Stomach (tissue), 9 donors: ENCODE results near the gene RASL10A. TPM values are rescaled to one million over a fixed set of nuclear protein-coding genes. Genes with fewer than 3 reads are reported as not detected.
A peak's percentile ranks its signal among the peaks of the same experiment; 100 is the strongest.

Source experiments
- DNase-seq, 2 donors: peaks; one replicate each; pipeline versions ENCODE4 v3.0.0 to v3.0.0-alpha.2; 2013 to 2019
- H3K27ac ChIP-seq, 5 donors: fragments of 200-600 bp in 4 of 5; sonication (generic) in 4 of 5; one replicate each; pipeline ENCODE4 v1.5.1; 2013 to 2019; ENCODE audit warnings: mild to moderate bottlenecking in 1 of 5, moderate library complexity in 1 of 5
- H3K27me3 ChIP-seq, 3 donors: fragments of 200-600 bp; sonication (generic); one replicate each; pipeline ENCODE4 v1.5.1; 2017 to 2019; ENCODE audit warnings: mixed run types in 1 of 3
- H3K36me3 ChIP-seq, 4 donors: fragments of 200-600 bp; sonication (generic); 1 replicate in 3 of 4; 2 replicates in 1 of 4; pipeline ENCODE4 v1.5.1; 2016 to 2019
- H3K4me1 ChIP-seq, 4 donors: fragments of 200-600 bp; sonication (generic); one replicate each; pipeline ENCODE4 v1.5.1; 2016 to 2019
- H3K4me3 ChIP-seq, 4 donors: fragments of 200-600 bp; sonication (generic) in 3 of 4; one replicate each; pipeline ENCODE4 v1.5.1; 2016 to 2019; ENCODE audit warnings: mild to moderate bottlenecking in 1 of 4
- H3K9me3 ChIP-seq, 4 donors: fragments of 200-600 bp; sonication (generic); one replicate each; pipeline ENCODE4 v1.5.1; 2016 to 2019
- EP300 ChIP-seq: sonication (generic); formaldehyde crosslinking; IDR thresholded peaks from one replicate; pipeline ENCODE4 v1.6.1; 2017; ENCODE audit warnings: antibody characterized with exemption
- POLR2A ChIP-seq, 4 donors: fragments of 450-650 bp; IDR thresholded peaks; one replicate each; pipeline ENCODE4 v1.6.1; 2016; ENCODE audit warnings: antibody characterized with exemption in 4 of 4, control low read depth in 2 of 4, mild to moderate bottlenecking in 1 of 4, moderate library complexity in 1 of 4
- POLR2AphosphoS5 ChIP-seq, 3 donors: sonication (generic); formaldehyde crosslinking; IDR thresholded peaks; one replicate each; pipeline ENCODE4 v1.6.1; 2016; ENCODE audit warnings: antibody characterized with exemption in 3 of 3
- WGBS, 5 donors: extraction: QIAGEN DNeasy Blood & Tissue Kit in 3 of 5; methylation state at CpG; one replicate each; pipeline versions ENCODE4 v1.1.5 to v1.1.7; 2013 to 2018; 5-methylcytosine and 5-hydroxymethylcytosine counted together
- intact Hi-C: fragments of 100-400 bp; cut with DNase I; formaldehyde crosslinking; loops from one replicate; pipeline ENCODE4 v1.15.1; 2023; ENCODE audit warnings: low total_unique reads
- polyA plus RNA-seq, 3 donors: library from polyadenylated mRNA; stranded (reverse); fragments of 200-250 nt; gene quantifications; one replicate each; pipeline ENCODE4 v1.2.3, GENCODE V29; 2013
- total RNA-seq, 5 donors: library from RNA; depleted of rRNA; stranded (reverse); fragments of >200 nt; gene quantifications; one replicate each; pipeline versions ENCODE4 v1.1.0 to v1.2.3, GENCODE V29; 2014 to 2016
- TF ChIP-seq, protein P1 (sequence below), 7 experiments: fragments of 450-650 bp in 4 of 7; fragments of 200-600 bp in 3 of 7; sonication (generic) in 3 of 7; IDR thresholded peaks; one replicate each; pipeline ENCODE4 v1.5.1; 2016 to 2019; ENCODE audit warnings: antibody characterized with exemption in 7 of 7, control low read depth in 2 of 7, mild to moderate bottlenecking in 1 of 7
- donor health status: healthy with polysubstance abuse.
- donor health status: Bipolar disorder and iron deficiency.
- donor health status: healthy.

The RASL10A gene
- total and polyA plus RNA-seq, 8 donors, result 0.19 to 3.5 (median 0.57) TPM; not detected in 4

DNA sequence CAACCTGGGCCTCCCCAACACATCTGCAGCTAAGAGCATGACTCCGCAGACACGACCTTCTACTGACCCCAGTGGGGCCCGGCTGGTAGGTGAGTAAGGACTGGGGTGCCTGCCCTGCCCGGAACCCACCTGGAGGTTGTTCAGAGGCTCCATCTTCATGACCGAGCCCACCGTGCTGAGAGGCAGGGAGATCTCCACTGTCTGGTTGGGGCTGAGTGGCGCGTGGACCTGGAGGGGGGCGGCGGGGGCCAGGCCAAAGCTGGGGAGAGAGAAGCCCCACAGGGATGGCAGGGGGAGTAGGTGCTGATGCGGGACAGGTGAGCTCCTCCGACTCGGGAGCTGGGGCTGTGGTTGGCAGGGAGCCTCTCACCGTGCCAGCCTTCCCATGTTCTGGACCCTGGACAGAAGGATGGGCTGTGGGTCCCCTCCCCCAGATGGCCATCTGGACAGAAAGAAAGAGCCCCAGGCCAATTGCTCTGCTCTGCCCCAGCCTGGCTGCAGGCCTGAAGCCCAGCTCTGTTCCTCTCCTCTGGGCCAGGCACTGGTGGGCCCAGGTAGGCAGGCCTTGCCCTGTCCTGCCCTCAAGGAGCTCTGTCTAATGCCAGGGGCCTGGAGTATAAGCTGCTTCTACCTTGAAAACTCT lies 16.3 kb upstream of the RASL10A start:
- Histone ChIP-seq H3K4me1 (peaks cover 0 to 10% (median 4%) of the 10 kb centered on the region in 4 donors), H3K4me3 (no peak overlapping the region), H3K27ac (no peak overlapping the region), H3K9me3 (no peaks in the 10 kb centered on the region), H3K36me3 (peaks cover 70 to 100% (median 100%) of the 10 kb centered on the region in 4 donors), H3K27me3 (no peaks in the 10 kb centered on the region)
- TF ChIP-seq, protein P1, sequence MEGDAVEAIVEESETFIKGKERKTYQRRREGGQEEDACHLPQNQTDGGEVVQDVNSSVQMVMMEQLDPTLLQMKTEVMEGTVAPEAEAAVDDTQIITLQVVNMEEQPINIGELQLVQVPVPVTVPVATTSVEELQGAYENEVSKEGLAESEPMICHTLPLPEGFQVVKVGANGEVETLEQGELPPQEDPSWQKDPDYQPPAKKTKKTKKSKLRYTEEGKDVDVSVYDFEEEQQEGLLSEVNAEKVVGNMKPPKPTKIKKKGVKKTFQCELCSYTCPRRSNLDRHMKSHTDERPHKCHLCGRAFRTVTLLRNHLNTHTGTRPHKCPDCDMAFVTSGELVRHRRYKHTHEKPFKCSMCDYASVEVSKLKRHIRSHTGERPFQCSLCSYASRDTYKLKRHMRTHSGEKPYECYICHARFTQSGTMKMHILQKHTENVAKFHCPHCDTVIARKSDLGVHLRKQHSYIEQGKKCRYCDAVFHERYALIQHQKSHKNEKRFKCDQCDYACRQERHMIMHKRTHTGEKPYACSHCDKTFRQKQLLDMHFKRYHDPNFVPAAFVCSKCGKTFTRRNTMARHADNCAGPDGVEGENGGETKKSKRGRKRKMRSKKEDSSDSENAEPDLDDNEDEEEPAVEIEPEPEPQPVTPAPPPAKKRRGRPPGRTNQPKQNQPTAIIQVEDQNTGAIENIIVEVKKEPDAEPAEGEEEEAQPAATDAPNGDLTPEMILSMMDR (IDR thresholded peaks at IDR 0.05), result no peak
- TF ChIP-seq POLR2A (IDR thresholded peaks at IDR 0.05) (no peak), EP300 (no peak), POLR2AphosphoS5 (IDR thresholded peaks at IDR 0.05) (no peak)
- 82 to 89% (median 82%) methylated on average over 12 to 14 of the region's 14 CpGs for WGBS, 5 donors
- DNase-seq, result no peak
- intact Hi-C loops, result no loop called here

DNA sequence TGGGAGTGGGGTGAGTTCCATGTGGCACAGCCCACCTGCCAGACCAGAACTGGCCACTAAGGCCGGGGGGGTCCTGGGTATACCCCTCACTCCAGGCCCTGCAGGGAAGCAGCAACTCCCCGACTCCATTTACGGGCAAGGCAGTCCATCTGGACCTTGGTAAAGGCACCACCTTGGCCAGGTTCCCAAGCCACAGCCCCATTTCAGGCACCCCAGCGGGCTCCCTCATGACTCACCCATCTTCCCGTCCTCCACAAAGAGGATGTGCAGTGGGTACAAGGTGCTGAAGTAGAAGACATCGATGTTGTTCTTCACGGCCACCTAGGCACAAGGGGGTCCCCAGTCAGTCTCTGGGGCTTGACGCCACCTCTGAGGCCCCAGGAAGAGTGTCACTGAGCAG lies 15.7 kb upstream of the RASL10A start:
- Histone ChIP-seq H3K9me3 (no peaks in the 10 kb centered on the region), H3K4me3 (no peak overlapping the region), H3K36me3 (peaks cover 70 to 100% (median 100%) of the 10 kb centered on the region in 4 donors), H3K4me1 (peaks cover 0 to 10% (median under 1%) of the 10 kb centered on the region in 4 donors), H3K27ac (no peak overlapping the region), H3K27me3 (no peaks in the 10 kb centered on the region)
- no peak for DNase-seq
- TF ChIP-seq, protein P1 (IDR thresholded peaks at IDR 0.05), result no peak
- TF ChIP-seq EP300 (no peak), POLR2A (IDR thresholded peaks at IDR 0.05) (no peak), POLR2AphosphoS5 (IDR thresholded peaks at IDR 0.05) (no peak)
- intact Hi-C loops, result no loop called here
- 85 to 96% (median 94%) methylated on average over 7 to 8 of the region's 8 CpGs for WGBS, 5 donors

DNA sequence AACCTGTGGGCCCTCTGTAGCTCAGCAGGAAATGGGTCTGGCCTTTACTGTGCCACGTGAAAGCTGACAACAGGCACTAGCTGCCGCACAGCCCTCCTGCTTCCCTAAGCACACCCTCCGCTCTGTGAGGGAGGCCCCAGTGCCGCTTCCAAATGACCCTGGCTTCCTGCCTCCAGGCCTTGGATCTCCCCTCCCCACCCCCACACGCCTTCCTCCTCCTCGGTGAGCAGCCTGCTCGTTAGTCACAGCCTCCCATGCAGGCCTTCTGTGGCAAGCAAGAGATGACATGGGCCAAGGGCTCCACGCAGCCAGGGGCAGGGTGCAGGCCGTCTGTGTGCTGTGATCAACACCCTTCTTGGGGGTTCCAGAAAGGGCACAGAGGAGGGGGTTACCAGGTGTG lies 15.3 kb upstream of the RASL10A start:
- TF ChIP-seq, protein P1 (IDR thresholded peaks at IDR 0.05), result no peak
- TF ChIP-seq POLR2A (IDR thresholded peaks at IDR 0.05) (no peak), POLR2AphosphoS5 (IDR thresholded peaks at IDR 0.05) (no peak), EP300 (no peak)
- Histone ChIP-seq H3K27ac (no peak overlapping the region), H3K36me3 (peaks cover 68 to 100% (median 99%) of the 10 kb centered on the region in 4 donors), H3K4me1 (peaks cover 0 to 10% (median 0%) of the 10 kb centered on the region in 4 donors), H3K4me3 (no peak overlapping the region), H3K9me3 (no peaks in the 10 kb centered on the region), H3K27me3 (no peaks in the 10 kb centered on the region)
- DNase-seq, result peak in 1 of 2 donors; percentile 67
- 63 to 79% (median 67%) methylated on average over 7 to 9 of the region's 9 CpGs for WGBS, 5 donors
- intact Hi-C loops, result no loop called here

DNA sequence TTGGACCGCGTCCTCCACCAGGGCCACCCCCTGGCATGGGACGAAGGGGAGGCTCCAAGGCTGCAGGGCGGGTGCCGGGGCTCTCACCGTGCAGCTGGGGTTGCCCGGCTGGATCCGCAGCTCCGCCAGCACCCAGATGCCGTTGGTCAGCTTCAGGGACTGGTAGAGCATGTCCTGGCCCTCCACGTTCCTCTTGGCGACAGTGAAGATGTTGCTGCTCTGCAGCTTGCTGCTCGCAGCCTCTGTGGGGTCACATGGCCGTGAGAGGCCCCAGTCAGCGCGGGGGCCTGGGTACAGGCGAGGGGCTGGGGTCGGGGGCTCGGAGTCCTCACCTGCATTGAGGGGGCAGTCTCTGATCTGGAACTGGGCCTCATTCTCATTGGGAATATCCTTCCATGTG lies 14.8 kb upstream of the RASL10A start:
- no peak overlapping the region for H3K27ac ChIP-seq
- no peak for DNase-seq
- intact Hi-C loops, result no loop called here

More for the DNA sequence above, 14.8 kb upstream of the RASL10A start:
- Histone ChIP-seq H3K4me1 (peaks cover 0 to 10% (median 0%) of the 10 kb centered on the region in 4 donors), H3K9me3 (no peaks in the 10 kb centered on the region), H3K36me3 (peaks cover 63 to 95% (median 94%) of the 10 kb centered on the region in 4 donors), H3K4me3 (no peak overlapping the region), H3K27me3 (no peaks in the 10 kb centered on the region)
- TF ChIP-seq POLR2AphosphoS5 (IDR thresholded peaks at IDR 0.05) (no peak), EP300 (no peak), POLR2A (IDR thresholded peaks at IDR 0.05) (no peak)
- TF ChIP-seq, protein P1 (IDR thresholded peaks at IDR 0.05), result no peak
- 80 to 96% (median 89%) methylated on average over 8 to 19 of the region's 19 CpGs for WGBS, 5 donors
